GM18873 (cell line): ENCODE measurements around the gene HEMGN.
"Not testable (repeated sequence)": the region's sequence is repeated elsewhere in the genome, so short reads cannot be mapped to it uniquely, and the experiment has no call there.

Experiments used
- ATAC-seq: cut with Tn5 transposase; IDR thresholded peaks from one replicate; pipeline ENCODE4 v1.9.1; 2021; ENCODE audit warnings: mild to moderate bottlenecking, moderate library complexity, moderate number of reproducible peaks; ENCODE audit not compliant: unreplicated experiment, low FRiP score

HEMGN gene, protein sequence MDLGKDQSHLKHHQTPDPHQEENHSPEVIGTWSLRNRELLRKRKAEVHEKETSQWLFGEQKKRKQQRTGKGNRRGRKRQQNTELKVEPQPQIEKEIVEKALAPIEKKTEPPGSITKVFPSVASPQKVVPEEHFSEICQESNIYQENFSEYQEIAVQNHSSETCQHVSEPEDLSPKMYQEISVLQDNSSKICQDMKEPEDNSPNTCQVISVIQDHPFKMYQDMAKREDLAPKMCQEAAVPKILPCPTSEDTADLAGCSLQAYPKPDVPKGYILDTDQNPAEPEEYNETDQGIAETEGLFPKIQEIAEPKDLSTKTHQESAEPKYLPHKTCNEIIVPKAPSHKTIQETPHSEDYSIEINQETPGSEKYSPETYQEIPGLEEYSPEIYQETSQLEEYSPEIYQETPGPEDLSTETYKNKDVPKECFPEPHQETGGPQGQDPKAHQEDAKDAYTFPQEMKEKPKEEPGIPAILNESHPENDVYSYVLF

DNA sequence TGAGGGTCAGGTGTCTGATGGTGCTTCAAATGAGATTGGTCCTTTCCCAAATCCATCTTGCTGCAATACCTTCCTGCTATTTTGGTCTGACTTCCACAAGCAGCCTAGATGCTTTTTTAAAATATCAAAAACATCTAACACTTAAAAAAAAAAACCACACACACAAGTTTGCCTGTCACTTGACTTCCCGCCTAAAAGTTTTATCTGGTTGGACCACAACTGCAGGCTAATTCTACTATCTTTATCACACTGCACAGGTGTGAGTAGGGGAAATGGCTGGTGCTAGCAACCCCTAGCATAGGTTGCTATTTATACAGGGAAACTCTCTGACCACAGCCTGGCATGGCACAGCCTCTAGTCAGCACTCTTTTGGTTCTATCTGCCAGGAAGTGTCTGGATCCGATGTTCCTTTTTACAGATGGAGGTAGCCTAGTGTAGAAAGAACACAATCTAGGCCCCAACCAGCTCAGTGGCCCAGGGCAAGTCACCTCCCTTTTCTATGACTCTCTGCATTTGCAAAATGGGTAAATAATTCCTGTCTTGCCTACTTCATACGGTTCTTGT lies at the start of gene HEMGN:
Gene HEMGN, minus strand, starts transcription at position 92 of the 564 bp plus-strand sequence. Its CDS starts 36 bp downstream, at position 56.
- no peak for ATAC-seq

DNA sequence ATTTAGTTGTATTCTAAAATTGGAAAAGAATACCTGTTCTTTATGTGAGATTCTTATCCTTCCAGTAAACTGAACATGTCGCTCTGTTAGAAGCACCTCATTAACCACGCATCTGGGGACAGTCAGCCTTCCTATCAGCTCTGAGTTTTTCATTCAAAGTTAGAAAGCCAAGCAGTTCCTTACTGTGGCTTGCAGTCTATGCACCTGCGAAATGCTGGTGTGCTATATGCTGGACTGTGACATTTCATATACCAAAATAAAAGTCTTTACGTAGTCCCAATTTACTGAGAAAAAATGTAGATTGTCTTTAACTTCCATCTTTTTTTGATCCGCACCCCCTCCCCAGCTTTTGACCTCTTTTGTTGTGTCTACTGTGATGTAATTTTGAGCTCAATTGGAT lies 49.5 kb upstream of the HEMGN start:
- ATAC-seq: no peak

DNA sequence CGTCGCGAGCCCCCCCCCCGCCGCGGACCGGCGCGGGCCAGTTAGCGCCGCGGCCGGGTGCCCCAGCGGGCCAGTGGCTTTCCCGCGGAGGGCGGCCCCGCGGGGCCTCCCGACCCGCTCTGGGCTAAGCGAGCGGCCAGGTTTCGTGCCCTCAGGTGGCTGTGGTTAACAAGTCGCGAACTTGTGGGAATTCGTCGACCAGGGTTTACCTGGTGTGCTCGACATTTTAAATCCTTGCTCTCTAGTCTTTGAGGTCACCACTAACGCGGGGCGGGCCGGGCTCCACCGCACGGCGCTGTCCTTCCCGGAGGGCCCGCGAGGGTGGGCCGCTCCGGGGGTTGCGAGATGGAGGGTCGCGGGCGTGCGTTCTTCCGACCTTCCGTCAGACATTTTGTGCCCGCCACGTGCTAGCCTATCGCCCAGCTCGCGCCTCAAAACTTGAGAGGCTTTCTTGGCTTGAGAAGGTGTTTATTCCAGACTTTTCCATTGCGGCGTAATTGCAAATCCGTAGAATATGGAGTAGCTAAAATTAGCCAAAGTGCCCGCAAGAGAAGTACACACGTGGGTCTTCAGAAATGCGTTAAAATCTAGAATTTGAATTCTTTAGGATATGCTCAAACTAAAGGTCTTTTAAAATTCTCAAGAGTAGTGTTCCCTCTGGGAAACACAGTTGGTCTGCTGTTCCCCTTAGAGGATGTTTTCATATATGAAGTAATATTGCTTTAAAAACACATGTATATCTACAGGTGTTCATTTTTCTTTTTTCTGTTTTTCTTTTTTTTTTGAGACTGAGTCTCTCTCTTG lies 47.3 kb upstream of the HEMGN start:
- ATAC-seq: no peak

DNA sequence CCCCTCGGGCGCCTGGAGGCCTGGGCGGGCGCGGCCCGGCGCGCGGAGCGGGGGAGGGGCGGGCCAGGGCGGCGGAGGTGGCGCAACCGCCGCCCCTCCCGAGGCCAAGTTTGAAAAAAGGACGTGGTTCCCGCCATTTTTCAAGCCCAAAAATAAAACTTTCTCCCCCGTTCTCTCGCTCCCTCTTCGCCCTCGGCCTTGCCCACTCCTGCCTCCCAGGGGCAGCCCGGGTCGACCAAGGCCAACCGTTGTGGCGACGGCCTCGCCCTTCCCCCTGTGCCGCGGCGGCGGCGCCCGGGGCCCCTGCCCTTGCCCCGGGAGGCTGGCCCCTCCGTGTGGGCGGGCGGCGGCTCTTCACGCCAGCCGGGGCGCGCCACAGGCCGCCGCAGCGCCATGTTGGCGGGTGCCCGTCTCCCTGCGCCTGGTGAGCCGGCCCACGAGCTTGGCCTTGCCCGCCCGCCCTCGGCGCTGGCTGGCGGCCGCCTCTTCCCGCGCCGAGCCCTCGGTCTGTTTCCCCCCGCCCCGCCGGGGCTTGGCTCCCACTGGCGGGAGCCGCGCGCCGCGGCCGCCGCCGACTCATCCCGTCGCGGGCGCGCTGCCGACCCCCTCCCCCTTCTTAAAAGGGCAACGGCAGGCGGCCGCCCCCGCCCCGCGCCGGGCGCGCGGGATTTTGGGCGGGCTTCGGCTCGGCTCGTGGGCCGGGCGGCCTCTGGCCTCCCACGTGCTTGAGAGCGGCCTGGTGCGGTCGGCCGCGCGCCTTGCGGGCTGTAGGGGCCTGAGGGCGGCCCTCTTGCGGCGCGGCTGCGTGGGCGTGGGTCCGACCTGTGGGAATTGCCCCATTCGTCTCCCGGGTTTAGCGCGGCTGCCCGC lies 46.5 kb upstream of the HEMGN start:
- ATAC-seq: no peak

DNA sequence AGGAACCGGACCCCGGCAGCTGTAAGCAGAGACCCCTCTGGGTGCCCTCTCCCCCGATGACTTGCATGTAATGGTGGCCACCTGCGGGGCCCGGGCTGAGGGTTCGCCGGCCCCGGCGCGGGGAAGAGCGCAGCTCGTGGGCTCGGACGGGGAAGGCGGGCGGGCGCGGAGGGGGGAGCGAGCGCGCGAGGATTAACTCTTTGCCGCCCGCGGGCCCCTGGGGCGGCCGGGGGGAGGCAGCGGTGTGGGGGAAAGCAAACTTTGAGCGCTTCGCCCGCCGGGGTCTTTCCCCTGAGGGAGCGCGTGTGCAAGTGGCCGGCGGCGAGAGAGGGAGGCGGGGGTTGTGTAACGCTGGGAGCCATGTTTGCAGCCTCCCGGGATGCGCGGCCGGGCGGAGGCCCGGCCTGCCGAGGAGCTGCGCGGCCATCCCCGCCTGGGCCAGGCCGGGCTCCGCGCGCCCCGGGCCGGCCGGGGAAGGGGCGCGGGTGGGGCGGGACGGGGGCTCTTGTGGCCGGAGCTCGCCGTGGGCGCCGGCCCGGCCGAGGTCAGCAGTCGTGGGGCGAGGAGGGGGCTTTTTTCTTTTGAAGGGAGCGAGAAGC lies 45.7 kb upstream of the HEMGN start:
- ATAC-seq: no peak

DNA sequence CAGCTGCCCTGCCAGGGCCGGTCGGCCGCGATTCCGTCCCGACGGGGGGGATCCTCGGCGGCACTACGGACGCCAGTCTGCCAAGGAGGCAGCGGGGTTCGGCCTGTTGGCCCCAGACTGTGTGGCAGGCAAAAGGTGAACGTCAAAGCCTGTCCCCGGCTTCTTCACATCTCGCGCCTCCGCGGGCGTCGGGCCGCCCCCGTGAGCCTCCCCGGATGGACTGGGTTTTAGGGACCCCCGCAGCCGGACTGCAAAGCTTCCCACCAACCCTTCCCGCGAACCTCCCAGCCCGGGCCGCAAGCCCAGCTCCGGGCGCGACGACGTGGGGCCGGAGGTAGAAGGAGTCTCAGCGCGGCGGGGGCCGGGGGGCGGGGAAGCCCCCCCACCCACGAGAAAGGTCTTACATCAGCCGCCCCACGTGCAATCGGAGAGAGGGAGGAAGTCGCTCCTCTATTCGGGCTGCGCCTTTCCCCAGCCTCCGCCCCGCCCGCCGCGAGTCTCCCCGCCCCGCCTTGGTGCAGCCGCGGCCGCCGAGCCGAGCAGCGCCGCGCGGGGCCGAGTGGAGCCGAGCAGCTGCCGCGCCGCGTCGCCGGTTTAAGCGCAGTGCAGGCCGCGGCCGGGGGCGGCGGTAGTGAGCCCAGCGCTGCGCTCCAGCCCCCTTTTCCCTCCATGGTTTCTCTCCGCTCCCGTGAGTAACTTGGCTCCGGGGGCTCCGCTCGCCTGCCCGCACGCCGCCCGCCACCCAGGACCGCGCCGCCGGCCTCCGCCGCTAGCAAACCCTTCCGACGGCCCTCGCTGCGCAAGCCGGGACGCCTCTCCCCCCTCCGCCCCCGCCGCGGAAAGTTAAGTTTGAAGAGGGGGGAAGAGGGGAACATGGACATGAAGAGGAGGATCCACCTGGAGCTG lies 45.0 kb upstream of the HEMGN start, which contains the start of gene ANP32B:
Gene ANP32B, plus strand, starts transcription at position 659 of the 906 bp plus-strand sequence. Its CDS starts 215 bp downstream, at position 874.
- peak; percentile 49 for ATAC-seq

DNA sequence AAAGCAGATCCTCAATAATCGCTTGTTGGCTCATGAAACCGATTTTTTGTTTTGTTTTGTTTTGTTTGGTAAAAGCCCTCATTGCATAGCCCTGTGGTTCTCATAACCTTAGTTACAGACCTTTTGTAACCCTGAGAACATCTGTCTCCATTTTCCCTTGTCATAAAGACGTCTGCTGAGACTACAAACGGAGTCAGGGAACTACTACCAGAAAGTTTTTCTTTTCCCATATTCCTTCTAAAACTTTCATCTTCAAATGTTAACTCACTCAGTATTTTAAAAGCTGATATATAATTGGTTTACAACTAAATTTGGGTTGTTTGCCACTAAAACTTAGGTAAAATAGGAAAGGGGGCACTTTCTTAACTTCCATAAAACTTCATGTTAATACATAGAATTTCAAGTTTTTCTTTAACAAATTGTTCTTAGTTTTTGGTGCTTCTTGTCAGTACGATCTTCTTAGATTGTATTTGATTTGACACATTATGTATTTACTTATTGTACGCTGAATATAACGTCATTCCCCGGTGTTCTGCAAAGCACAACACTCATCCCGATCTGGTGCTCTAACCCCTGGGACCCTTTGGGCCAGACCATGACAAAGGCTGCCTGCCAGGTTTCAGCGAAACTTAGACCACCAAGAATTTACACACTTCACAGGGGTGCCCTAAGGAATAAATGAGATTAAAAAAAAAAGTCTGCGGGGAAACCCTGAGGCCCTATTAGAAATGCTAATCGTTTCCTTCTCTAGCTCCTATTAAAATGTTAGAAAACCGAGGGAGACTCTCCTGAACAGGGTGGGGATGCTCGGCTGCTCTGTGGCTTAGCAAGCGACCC lies 44.1 kb upstream of the HEMGN start:
- no peak for ATAC-seq

DNA sequence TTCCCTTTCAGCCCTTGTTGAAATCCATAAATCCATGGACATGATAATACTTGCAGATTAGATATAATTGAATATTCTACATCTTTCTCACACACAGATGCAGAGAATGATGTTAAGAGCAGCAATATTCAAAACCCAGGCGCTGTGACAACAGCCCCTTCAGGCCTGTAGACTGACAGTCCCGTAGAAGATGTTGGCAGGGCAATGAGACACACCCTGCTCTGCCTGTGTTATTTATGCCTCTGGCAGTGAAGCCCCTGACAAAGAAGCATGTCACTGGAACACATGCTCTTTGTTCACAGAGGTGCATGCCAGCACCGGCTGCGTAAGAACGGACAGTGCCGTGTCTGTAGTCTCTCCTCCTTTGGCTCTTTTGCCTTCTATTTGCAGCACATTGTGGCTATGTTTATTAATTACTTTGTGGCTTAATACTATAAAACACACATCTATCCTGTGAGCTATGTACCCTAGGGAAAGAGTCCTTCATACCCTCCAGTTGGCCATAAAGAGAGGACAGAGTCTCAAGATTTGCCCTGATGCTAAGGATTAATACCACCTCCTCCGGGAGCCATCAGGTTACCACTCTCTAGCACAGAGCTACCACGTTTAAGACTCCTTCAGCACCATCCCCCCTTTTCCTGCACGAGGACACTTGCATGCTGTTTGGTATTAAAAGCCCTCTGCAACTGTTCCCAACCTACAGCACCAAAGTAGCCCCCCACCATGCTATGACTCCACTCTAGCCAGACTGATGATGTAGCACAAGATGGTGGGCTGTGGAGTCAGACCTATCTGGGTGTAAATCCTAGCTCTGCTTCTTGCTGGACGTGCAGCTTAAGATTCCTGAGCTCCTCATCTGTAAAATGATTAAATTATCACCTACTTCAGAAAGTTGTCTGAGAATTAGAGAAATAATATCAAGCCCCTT lies 43.2 kb upstream of the HEMGN start:
- ATAC-seq: no peak

DNA sequence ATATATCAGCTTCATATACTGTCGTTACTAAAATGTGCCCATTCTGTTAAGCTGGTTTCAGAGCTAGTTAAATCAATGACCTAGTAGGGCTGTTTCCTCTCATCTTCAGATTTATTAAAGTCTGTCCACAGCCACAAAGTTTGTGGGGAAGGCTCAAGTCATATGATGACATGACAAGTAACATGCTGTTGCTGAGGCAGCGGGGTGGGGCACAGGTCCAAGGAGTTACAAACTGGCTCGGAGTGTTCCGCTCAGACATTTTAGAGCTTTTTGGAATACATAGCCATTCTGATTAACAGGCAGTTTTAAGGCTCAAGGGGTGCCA lies 42.5 kb upstream of the HEMGN start:
- no peak for ATAC-seq

DNA sequence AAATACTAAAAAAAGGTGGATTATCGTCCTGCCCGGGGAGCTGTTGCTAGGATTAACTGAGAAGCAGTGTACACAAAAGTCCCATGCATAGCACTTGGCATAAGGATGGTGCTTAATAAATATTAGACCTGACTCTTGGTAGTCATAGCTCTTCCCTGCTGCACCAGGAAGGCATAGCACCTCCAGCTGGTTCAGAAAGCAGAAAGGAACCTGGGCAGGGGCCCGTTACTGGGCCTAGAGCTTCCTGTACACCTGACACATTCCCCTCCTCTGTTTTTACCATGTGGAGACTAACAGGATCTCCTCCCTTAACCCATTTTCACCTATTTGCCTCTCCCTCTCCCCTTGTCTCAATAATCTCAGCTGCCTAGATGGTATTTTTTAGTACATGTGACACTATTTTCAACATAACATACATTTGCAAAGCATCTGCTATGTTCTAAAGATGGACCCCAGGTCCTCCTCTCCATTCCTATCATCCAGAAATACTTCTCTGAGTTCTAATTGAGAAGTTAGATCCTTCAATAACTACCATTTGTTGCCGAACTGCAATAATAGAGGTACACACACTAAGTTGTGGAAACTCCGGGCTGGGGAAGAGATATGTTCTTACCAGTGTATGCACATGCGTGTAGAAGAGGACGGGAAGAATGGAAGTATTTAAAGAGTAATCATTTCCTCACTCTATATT lies 42.0 kb upstream of the HEMGN start:
- ATAC-seq: no peak

DNA sequence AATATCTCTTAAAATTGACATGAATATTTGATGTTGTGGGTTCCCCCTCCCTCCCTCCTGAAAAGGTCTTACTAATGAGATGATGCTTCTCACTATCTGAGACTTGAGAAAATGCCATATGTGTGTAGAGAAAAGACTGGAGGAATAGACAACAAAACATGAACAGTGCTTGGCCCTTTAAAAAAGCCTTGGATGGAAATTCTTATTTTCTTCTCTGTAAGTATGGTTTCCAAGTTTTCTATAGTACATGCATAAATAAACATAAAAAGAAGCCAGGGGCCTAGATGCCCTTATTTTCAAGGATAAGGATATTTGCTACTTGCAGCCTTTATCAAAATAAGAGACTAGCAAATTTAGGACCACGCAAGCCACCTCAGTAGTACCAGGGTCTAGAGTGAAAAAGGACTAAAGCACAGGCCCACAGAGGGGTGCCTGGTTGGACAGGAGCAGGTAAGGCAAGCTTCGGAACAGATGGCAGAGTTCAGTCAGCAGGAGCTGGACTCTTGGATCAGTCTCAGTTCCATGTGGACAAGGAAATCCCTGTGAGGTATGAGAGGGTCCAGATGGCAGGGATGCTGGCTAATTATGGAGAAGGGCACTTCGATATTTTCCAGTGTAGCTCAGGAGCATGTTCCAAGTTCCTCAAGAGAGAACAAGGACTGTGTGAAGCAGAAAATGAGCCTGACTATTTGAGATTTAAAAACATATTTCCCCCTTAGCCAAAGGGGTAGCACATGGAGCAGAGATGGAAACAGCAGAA lies 40.6 kb upstream of the HEMGN start:
- ATAC-seq: no peak

DNA sequence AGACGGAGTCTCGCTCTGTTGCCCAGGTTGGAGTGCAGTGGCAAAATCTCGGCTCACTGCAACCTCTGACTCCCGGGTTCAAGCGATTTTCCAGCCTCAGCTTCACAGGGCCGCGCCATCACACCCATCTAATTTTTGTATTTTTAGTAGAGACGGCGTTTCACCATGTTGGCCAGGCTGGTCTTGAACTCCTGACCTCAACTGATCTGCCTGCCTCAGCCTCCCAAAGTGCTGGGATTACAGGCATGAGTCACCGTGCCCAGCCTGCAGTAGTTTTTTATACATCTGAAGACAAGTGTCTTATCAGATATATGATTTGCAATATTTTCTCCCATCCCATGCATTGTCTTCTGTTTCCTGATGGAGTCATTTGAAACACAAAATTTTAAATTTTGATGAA lies 38.7 kb upstream of the HEMGN start:
- ATAC-seq: not testable (repeated sequence)

DNA sequence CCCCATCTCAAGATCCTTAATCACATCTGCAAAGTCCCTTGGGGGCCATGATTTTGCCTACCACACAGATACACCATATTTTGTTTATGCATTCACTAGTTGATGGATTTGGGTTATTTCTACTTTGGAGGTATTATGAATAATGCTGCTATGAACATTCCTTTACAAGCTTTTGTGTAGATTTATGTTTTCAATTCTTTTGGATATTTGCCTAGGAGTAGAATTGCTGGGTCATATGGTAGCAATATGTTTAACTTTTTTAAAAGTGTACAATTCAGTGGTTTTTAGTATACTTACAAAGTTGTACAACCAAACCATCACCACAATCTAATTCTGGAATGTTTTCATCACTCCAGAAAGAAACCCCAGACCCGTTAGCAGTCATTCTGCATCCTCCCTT lies 37.4 kb upstream of the HEMGN start:
- no peak for ATAC-seq

DNA sequence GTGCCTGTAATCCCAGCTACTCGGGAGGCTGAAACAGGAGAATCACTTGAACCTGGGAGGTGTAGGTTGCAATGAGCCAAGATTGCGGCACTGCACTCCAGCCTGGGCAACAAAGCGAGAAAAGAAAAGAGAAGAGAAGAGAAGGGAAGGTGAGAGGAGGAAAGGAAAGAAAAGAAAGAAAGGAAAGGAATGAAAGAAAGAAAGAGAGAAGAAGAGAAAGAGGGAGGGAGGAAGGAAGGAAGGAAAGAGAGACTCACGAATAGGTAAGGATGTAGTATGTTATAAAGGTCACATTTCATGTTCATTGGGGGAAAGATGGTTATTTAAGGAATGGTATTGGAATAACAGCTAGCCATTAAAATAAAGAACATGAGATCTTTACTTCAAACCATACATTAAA lies 34.8 kb upstream of the HEMGN start:
- ATAC-seq: no peak

DNA sequence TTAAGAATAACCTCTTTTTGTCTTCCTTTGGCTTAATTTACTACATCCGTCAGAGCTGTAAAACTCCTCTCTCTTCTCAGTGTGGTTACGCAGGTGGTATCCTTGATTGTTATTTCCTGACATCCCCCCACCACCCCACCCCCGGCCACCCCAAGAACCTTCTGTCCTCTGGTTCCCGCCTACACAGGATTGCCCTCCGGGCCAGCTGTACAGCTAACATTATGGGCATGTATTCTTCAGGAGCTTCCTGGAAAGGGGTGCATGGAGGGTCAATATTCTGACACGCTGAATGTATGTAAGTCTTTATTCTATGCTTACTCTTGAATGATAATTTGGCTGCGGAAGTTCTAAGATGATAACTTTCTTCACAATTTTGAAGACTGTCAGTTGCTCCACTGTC lies 32.2 kb upstream of the HEMGN start:
- no peak for ATAC-seq

DNA sequence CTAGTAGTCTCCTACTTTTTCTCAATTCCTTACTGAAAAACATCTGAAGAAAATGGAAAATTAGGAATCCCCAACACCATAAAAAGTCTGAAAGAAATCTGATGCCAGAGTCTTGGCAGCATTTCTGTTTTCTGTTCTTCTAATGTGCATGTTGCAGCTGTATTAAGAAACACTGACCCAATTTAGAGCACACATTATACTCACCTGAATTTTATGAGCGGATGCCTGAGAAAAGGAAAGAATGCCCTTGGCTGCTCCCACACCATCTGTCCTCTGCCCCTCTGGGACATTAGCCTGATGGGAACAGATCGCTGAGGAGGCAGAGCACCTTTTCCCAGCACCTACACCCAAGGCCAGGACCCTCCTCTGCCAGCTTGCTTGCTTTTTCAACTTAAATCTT lies 31.0 kb upstream of the HEMGN start:
- ATAC-seq: no peak
